GM19395 (cell line): ENCODE results near the gene PHF21B.
"Not testable (repeated sequence)": the region's sequence is repeated elsewhere in the genome, so short reads cannot be mapped to it uniquely, and the experiment has no call there.

Source experiments
- ATAC-seq: cut with Tn5 transposase; IDR thresholded peaks from one replicate; pipeline ENCODE4 v1.9.1; 2021; ENCODE audit warnings: mild to moderate bottlenecking, moderate library complexity; ENCODE audit not compliant: unreplicated experiment

Gene PHF21B

DNA sequence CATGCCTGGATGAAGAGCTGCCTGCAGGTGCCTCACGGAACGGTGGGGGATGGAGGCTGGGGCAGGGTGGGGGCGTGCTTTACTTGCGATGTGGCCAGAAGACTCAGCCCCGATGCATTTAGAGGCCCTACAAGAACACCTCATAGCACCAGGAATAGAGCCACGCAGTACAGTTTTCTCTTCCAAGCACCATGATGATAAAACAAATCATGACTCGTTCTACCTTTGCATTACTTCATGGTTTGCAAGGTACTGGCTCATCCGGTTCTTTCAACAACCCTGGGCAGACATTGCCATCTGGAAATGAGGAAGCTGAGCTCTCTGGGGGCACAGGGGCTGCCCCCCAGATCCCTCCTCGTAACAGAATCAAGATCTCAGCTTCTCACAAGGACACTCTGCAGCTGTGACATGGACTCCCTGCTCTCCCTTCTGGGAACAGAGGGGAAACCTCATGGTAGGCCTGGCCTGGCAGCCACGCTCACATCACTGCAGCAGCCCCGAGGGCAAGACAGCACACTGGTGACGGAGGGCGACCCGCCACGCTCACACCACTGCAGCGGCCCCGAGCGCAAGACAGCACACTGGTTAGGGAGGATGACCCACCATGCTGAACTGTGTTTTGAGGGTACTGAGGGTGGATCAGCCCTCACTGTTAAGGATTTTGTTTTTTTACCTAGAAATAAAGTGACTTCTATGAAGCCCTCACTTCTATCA, 46.9 kb downstream of the PHF21B start:
- ATAC-seq: no peak

DNA sequence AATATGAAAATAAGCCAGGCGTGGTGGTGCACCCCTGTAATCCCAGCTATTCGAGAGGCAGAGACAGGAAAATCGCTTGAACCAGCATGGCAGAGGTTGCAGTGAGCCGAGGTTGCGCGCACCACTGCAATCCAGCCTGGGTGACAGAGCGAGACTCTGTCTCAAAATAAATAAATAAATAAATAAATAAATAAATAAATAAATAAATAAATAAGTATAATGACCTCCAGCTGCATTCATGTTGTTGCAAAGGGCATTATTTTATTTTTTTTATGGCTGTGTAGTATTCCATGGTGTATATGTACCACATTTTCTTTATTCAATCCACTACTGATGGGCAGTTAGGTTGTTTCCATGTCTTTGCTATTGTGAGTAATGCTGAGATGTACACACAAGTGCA, 48.1 kb downstream of the PHF21B start:
- ATAC-seq: not testable (repeated sequence)

DNA sequence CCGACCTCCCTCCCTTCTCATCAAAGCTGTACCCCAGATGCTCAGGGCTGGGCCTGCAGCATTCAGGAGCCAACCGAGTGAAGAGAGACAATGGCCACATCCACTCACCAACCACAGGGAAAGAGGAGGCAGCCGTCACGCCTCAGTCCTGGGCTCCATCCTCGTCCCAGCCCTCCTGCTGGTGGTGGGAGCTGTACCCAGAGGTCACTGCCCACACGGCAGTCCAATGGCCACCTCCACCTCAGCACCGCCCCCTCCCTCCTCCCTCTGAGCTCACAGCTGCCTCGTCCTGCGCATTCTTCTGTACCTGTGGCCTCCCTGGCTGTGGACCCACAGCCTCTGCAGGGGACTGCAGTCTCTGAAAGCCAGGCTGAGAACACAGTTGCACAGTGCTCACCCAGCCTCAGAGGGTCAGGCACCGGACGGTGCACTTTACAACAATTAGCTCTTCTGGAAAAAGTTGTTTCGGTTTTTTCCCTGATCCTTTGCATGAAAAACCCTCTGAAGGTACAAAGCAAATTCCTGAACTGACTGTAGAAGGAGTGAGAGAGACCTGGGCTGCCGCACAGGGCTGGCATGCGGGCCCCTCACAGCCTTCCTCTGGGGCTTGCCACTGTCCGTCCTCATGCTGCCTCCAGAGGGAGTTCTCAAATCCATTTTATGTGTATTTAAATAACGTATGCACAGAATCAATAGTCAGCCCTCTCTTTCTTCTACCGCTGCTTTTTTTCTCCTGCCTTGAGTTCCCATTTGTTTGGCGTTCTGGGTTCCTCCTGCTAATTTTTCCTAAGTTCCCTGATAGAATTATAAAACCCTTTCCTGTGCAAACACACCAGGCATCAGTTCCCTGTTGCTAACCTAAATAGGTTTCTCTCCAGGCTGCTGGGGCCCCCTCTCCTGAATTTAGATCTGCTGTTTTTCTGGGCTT, 52.7 kb downstream of the PHF21B start:
- no peak for ATAC-seq

DNA sequence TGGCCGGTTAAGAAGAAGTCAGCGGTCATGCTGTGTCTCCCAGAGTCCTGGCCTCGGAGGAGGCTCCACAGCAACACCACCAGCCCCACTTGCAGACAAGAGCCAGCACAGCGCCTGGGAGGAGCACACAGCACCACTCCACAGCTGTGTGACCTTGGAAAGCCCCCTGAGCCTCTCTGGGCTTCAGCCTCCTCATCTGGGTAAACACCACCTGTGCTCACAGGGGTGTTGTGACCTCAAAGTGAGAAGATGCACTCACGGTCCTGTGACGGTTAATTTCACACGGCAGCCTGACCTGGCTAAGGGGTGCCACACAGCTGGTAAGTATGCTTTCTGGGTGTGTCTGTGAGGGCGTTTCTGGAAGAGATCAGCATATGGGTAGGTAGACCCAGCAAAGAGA, 54.7 kb downstream of the PHF21B start:
- no peak for ATAC-seq

DNA sequence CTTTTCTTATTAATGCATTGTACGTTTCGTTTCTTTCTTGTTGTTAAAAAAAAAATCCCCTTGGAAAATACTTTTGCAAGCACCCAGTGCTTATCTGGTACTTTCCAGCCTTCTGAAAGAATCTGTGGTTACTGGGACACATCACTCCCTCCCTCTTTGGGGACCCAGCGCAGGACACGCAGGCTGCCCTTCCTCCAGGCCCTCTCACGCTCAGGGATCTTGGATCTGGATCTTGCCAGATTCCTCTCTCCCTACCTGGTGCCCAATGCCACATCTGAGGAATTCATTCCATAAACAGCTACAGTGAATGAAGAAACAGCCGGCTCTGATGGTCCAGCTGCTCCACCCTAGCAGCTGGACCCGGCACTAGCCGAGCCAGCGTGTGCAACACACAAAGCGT, 55.7 kb downstream of the PHF21B start:
- no peak for ATAC-seq

DNA sequence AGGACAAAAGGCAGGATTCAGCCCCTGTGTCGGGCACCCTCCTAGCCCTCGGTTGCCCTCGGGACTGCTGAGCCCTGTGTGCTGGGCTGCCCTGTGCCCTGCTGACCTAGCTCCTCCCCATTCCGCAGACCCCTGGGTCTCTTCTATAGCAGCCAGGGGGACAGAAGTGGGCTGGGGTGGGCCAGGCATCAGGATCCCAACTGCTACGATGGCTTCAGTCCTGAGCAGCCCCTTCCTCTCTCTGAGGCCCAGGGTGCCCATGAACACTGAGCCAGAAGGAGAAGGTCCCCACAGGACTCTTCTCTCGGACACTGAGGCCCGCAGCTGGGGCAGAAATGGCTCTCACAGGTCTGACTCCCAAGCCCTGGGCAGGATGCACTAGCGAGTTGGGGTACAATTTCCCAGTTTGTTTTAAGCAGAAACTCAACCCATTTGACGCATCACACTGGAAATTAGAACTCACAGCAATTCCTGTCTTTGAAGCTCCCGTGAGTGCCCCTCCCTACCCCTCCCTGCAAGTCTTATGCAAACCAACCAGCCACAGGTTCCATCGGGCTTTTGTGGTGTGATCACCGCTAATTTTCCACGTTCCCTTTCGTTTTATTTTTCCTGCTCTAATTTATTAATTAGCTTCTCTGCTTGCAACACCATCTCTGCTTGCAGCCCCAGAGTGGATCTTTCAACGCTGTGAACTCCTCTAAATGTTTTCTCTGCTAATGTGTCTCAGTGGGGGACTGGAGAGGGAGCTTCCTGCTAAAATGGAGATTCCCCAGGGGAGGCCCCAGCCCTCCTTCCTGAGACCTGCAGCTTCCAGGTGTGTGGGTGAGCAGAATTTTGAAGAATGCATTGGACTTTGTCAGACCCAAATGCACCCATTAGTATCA, 56.7 kb downstream of the PHF21B start:
- no peak for ATAC-seq

DNA sequence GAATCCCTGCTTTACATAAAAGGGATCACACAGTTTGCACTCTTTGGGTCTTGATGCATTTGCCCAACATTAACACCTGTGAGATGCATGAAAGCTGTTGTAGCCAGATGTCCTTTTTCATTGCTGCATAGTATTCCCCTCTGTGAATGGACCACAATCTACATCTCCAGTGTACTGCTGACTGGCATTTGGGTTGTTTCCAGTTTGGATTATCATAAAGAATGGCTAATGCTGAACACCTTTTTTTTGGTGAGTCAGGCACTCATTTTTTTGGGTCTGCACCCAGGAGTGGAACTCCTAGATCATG, 58.3 kb downstream of the PHF21B start:
- ATAC-seq: no peak

DNA sequence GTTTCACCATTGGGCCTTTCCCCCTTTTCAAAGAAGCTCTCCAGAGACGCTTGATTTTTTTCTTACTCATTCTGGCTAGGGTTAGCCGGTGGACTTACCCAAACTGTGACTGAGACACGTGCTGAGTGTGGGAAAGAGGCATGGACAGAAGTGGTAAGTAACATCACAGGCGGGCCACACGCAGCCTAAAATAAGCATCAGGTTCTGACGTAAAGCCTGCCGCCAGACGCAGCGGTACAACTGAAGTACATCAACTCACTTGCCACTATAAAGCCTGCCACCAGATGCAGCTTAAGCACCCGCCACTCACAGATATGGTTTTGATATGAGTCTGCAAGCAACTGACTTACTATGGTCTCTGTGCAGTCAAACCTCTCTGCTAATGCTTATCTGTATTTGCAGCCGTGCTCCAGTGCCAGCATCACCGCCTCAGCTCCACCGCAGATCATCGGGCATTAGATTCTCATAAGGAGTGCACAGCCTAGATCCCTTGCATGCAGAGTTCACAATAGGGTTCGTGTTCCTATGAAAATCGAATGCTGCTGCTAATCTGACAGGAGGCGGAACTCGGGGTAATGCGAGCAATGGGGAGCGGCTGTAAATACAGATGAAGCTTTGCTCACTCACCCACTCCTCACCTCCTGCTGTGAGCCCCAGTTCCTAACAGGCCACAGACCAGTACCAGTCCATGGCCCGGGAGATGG, 58.8 kb downstream of the PHF21B start:
- ATAC-seq: no peak

DNA sequence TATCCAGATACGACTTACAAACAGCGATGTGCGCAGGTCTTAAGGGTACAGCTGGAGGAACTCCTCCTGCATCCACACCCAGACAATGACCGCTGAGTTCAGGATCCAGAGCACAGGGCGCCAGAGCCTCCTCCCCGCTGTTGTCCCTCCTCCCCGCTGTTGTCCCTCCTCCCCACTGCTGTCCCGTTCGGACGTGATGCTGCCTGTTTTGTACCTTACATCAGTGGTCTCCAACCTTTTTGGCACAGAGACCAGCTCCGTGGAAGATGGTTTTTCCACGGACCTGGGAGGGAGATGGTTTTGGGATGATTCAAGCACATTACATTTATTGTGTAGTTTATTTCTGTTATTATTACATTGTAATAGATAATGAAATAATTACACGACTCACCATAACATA, 62.0 kb downstream of the PHF21B start:
- no peak for ATAC-seq

DNA sequence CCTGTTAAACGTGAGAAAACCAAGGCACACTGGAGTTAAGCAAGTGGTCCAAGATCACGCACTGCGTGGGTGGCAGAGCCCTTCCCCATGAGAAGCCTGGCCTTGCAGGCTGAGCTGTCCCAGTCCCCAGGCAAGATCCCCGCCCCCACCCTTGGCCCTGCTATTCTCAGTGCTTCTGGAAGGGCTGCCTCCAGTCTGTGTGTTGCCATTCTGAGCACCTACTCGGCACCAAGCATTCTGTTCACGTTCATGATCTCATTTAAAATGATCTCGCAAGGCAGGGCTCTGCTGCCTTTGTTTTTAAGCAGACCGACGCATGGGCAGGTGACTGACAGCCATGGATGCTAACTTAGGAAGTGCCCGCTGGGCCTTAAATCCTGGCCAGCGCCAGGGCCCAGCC, 62.8 kb downstream of the PHF21B start:
- ATAC-seq: no peak

DNA sequence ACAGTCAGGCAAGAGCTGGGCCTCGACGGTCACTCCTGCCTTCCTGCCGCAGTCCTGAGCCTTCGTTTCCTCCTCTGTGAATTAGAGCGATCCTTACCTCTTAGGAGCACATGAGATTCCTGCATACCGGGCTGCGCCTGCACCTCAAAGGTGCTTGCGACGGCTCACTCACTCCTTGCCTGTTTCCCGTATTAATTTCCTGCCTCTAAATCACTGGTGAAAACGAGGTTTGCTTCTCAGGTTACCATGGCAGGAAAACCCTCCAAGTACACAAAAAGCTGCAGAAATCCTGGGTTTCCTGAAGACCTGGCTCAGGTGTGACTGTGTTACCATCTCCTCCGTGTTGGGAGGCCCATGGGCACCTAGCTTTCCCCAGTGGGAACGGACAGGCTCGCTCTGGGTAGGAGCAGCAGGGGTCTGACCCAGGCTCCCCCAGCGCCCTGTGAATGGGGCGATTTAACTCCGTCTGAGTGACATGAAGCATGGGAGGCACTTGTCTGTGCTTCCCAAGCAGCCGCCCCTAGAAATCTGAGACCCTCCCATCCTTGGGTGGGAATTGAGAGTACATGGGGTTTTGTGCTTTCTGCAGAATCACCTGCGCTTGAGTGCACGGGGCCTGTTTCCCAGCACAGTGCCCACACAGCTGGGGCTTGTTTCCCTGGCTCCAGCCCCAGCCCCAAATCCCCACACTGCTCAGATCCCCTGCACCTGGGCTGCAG, 64.8 kb downstream of the PHF21B start:
- no peak for ATAC-seq

DNA sequence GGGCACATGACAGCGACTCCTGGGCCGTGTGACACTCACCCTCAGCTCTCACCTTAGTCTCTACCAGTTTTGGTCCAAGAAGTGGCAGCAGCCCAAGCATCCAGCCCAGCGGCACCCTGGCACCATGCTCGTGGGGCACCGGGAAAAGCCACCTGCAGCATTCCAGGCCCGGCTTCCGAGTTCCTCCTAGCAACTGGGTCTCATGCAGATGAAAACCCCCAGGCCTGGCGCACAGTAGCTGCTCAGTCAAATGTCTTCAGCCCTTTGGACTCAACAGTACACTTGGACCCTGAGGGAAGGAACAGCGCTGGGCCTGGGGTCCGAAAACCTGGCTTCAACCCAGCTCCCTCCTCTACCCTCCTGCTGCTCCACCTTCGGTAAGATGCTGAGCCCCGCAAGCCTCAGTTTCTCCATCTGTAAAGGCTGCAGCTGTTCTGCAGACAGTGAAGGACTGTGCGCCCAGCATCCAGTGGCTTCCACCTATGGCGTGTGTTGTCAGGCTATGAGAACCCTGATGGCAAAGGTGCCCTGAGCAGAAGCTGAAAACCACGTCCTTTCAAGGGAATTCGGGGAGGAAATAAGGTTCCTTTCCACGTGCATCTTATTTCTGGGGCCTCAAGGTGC, 66.0 kb downstream of the PHF21B start:
- no peak for ATAC-seq

DNA sequence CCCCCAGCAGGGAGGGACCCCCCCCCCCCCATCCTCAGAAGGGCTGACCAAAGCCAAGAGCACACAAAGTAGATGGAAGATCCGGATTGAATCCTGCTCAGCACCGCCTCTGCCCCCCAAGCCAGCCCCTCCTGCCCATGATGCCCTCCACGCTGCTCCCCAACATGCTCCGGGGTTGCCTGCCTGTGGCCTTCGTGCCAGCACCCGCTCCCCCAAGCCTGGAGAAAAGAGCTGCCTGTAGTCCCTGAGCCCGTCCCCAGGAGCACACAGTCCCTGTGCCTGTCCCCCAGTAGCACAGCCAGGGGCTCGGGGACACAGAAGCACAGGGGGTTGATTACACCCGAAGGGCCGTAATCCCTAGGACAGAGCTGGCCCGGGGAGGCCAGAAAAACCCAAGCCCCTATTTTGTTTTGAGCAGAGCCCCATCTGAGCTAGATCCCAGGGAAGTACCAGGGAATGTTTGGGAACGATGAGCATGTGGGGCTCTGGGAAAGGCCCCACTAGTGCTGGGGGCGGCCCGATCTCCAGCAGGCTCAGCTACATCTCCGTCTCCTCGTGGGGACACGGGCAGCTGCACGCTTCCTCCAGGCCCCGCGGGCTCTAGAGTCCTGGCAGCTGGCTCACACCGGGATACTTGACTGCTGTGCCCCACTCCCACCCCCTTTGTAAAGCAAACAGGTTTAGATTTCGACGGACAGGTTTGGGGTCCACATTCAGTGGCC, 66.7 kb downstream of the PHF21B start:
- no peak for ATAC-seq

DNA sequence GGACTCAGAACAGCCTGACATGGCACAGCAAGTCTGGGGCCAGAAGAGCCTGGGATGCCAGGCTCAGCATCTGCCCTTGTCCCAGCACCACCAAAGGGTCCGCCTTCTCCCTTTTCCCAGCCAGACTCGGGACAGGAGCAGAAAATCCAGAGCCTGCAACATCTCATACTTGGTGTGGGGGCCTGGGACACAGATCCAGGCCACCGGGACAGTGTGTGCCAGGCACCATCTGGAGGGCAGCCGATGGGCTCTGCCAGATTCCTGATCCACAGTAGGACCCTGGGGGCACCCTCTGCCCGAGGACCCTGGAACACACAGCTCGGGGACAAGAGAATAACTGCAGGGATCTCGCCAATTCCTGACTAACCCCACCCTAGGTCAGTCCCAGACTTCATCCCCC, 67.7 kb downstream of the PHF21B start:
- ATAC-seq: no peak

DNA sequence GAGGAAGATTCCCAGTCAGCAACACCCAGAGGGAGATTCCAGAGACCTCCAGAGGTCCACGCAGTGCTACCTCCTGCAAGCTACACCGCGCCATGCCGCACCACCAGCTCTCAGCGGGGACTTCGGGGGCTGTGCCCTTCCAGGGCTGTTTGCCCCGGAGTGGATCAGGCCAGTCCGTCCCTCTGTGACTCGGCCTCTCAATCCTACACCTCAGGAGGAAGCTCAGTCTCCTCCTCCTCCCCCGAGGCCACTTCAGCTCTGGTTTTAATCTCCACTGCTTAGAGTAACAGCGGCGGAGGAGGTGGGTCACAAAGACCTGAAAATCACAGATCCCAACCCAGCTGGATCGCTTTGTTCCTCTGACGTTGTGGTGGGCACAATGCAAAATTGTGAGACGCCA, 68.6 kb downstream of the PHF21B start:
- ATAC-seq: no peak

DNA sequence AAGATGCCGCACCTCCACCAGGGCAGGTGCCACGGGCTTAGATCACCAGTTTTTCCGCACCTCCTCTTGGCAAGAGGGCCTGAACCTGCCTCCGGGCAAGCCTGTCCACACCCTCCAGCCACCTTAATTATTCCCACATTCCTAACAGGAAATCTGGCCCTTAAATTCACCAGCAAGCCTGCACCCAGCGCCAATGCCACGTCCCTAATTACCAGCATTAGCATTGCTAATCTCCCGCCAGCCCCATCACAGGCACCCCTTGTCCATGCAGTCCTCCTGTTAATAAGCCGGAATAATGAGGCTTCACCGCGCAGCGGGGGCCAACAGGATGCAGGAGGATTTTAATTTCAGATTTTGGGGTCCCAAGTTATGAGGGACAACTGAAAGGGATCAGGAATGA, 69.7 kb downstream of the PHF21B start:
- no peak for ATAC-seq

DNA sequence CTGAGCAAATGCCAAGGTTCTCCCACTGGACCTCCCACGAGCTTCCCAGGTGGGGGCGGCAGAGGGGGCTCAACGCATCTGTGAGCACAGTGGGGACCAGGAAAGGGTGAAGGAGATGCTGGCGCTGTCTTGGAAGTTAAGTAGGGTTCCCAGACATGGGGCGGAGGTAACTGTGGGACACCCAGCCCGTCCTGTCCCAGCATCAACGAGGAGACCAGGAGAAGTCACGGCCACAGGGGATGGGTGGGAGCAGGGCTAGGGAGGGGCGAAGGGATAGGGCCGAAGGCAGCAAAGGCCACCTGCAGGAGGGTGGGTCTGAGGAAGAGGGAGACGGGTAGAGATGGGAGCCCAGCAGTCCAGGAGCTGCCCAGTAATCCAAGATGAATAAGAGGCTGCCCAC, 70.4 kb downstream of the PHF21B start:
- no peak for ATAC-seq

DNA sequence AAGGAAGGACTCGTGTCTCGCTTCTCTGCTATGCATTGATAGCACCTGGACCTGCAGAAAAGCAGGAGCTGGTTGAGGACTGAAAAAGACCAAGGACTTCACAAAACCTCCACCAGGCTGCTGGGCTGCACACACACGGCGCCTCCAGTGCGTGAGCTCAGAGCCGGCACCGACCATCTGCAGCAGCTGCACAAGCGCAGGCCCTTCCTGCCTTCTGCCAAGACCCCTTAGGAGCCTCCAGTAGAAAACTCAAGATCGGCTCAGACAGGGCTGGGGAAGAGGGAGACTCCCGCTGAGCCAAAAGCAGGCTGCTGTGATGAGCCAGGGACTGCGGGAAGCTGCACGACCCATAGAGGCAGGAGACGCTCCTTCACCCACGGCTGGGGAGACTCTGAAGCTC, 70.9 kb downstream of the PHF21B start:
- no peak for ATAC-seq

DNA sequence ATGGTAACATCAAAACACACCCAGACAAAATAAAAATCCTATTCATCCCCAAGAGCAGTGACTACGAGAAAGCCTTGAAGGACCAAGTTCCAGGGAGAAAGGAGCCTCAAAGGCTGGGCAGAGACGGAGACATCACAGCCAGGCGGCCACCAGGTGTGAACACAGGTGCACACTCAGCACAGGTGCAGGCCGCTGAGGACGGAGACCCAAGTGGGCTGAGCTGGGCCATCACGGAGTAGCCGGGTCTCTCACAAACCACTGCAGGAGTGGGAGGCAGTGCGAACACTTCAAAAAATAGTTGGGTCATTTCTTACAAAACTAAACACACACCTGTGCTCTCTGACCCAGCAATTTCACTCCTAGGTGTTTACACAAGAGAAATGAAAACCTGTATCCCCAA, 72.6 kb downstream of the PHF21B start:
- no peak for ATAC-seq
